K562 (cell line): Measurements from ENCODE around the gene ACAP2. TPM values are rescaled to one million over a fixed set of nuclear protein-coding genes. Genes with fewer than 3 reads are reported as not detected.
A peak's percentile ranks its signal among the peaks of the same experiment; 100 is the strongest.

Source experiments
- E2F8 ChIP-seq: fragments of 450-650 bp; IDR thresholded peaks from 2 replicates; pipeline ENCODE4 v1.7.1; 2018; ENCODE audit warnings: mild to moderate bottlenecking, low read depth; ENCODE audit not compliant: partially characterized antibody
- ESRRB ChIP-seq: fragments of 250-450 bp; sonication (Bioruptor Pico); IDR thresholded peaks from 2 replicates; pipeline ENCODE4 v1.5.0; 2020; ENCODE audit warnings: mild to moderate bottlenecking, moderate library complexity, borderline replicate concordance
- HDAC8 ChIP-seq: fragments of 450-650 bp; IDR thresholded peaks from 2 replicates; pipeline ENCODE4 v1.6.1; 2016; ENCODE audit warnings: mild to moderate bottlenecking, missing genetic modification characterization, moderate library complexity, missing compliant biosample characterization
- HMGN3 ChIP-seq: IDR thresholded peaks from 2 replicates; pipeline ENCODE4 v1.6.1; 2011; ENCODE audit warnings: borderline replicate concordance, low read depth, mild to moderate bottlenecking, mixed read lengths, low read length; ENCODE audit not compliant: insufficient read length; ENCODE audit errors: extremely low read depth
- JUND ChIP-seq, 2 experiments: IDR thresholded peaks; 2 replicates in 1 of 2; 3 replicates in 1 of 2; pipeline ENCODE4 v1.6.1; 2011; ENCODE audit warnings: borderline replicate concordance in 2 of 2, low read depth in 2 of 2, low read length in 2 of 2, improper control_type of control experiment in 1 of 2, missing biosample characterization in 1 of 2, missing genetic modification characterization in 1 of 2, missing genetic modification reagents in 1 of 2
- MTA1 ChIP-seq: fragments of 450-650 bp; IDR thresholded peaks from 2 replicates; pipeline ENCODE4 v1.6.1; 2017; ENCODE audit warnings: borderline replicate concordance
- TRIM24 ChIP-seq, 2 experiments: fragments of 450-650 bp; IDR thresholded peaks; 2 replicates each; pipeline ENCODE4 v1.6.1; 2016
- ZNF316 ChIP-seq: fragments of 450-650 bp; IDR thresholded peaks from 2 replicates; pipeline ENCODE4 v1.6.1; 2016
- polyA plus RNA-seq, 8 experiments: library from polyadenylated mRNA; depleted of rRNA in 4 of 8; stranded (reverse) in 5 of 8; unstranded in 3 of 8; fragments of >200 nt; fragmentation: Nextera tagmentation in 2 of 8; fragmentation: Illumina TruSeq in 1 of 8; extraction: Ambion mirVana in 2 of 8; extraction: Trizol in 1 of 8; gene quantifications; 2 replicates each; pipeline versions ENCODE4 v1.2.1 to v1.2.3, GENCODE V29; 2011 to 2014; ENCODE audit warnings: inconsistent platforms in 1 of 8, missing spikeins in 1 of 8
- total RNA-seq, 7 experiments: library from RNA; depleted of rRNA in 6 of 7; stranded (reverse); fragments of >200 nt in 6 of 7; fragmentation: Illumina TruSeq in 2 of 7; extraction: Trizol in 2 of 7; gene quantifications; 2 replicates each; pipeline versions ENCODE4 v1.2.1 to v1.2.3, GENCODE V29; 2011 to 2021; ENCODE audit warnings: low replicate concordance in 1 of 7
- TF ChIP-seq, protein P1 (sequence below), 2 experiments: fragments of 450-650 bp; formaldehyde crosslinking in 1 of 2; IDR thresholded peaks; 2 replicates each; pipeline versions ENCODE4 v1.4.0 to v1.6.1; 2014 to 2020; ENCODE audit warnings: mild to moderate bottlenecking in 2 of 2, borderline replicate concordance in 1 of 2, low read depth in 1 of 2
- TF ChIP-seq, protein P2 (sequence below): fragments of 450-650 bp; IDR thresholded peaks from one replicate; pipeline ENCODE4 v1.6.1; 2018; ENCODE audit warnings: mild to moderate bottlenecking, moderate library complexity; ENCODE audit not compliant: partially characterized antibody
- TF ChIP-seq, protein P3 (sequence below): fragments of 250-450 bp; sonication (Bioruptor Pico); IDR thresholded peaks from 2 replicates; pipeline ENCODE4 v1.8.0; 2021; ENCODE audit warnings: moderate library complexity, mild to moderate bottlenecking, inconsistent platforms

ACAP2 gene
- total and polyA plus RNA-seq, 9 of the 15 experiments (the other 6 are each of a cell fraction or from before 2014, with no cell fraction given), result 10.6 to 52.7 (median 34.4) TPM

DNA sequence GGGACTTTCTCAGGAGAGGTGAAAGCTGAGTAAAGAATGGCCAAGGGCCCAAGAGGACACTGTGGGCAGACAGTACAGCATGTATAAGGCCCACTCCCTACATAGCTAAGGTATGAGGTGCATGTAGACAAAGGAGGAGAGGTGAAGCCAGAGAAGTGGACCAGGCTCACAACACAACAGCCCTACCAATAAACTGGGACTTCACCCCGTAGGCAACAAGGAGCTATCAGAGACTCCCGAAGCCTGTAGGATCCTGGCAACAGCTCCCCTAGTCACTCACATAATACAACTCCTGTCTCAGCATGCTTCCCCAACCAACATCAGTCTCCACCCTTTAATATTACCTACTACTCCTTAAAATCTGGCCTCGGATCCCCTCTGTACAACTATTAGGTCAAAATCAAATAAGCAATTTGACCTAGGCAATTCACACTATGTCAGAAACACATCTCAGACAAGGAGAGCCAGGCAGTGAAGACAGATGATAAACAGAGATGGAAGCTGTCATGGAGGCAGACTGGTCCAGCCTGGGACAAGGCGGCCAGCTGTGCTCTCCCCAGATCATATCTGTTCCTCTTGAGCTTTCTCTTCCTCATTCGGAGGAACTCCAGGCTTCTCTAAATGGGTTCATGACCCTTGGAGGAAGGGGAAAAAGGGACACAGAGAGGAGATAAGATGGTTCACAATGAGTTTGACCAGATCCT, 173.3 kb downstream of the ACAP2 start (continued):
- TF ChIP-seq HMGN3 (no peak), TRIM24 (IDR thresholded peaks at IDR 0.05) (no peak; a peak in 1 of 4 replicates), JUND (IDR thresholded peaks at IDR 0.05; ENCODE audit: borderline replicate concordance, low read depth, low read length) (no peak), JUND (tag; IDR thresholded peaks at IDR 0.05; ENCODE audit: borderline replicate concordance, low read depth, low read length) (peak; percentile 61; the same call in 1 of the 3 replicates), HDAC8 (no peak), MTA1 (peak; percentile 52; the same call in 1 of the 2 replicates), E2F8 (peak; percentile 33), ESRRB (CRISPR knock-in tag) (no peak), ZNF316 (no peak)
- TF ChIP-seq, protein P1, sequence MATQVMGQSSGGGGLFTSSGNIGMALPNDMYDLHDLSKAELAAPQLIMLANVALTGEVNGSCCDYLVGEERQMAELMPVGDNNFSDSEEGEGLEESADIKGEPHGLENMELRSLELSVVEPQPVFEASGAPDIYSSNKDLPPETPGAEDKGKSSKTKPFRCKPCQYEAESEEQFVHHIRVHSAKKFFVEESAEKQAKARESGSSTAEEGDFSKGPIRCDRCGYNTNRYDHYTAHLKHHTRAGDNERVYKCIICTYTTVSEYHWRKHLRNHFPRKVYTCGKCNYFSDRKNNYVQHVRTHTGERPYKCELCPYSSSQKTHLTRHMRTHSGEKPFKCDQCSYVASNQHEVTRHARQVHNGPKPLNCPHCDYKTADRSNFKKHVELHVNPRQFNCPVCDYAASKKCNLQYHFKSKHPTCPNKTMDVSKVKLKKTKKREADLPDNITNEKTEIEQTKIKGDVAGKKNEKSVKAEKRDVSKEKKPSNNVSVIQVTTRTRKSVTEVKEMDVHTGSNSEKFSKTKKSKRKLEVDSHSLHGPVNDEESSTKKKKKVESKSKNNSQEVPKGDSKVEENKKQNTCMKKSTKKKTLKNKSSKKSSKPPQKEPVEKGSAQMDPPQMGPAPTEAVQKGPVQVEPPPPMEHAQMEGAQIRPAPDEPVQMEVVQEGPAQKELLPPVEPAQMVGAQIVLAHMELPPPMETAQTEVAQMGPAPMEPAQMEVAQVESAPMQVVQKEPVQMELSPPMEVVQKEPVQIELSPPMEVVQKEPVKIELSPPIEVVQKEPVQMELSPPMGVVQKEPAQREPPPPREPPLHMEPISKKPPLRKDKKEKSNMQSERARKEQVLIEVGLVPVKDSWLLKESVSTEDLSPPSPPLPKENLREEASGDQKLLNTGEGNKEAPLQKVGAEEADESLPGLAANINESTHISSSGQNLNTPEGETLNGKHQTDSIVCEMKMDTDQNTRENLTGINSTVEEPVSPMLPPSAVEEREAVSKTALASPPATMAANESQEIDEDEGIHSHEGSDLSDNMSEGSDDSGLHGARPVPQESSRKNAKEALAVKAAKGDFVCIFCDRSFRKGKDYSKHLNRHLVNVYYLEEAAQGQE (IDR thresholded peaks at IDR 0.05; ENCODE audit: borderline replicate concordance), result peak; percentile 73
- TF ChIP-seq, protein P1 (CRISPR knock-in tag; IDR thresholded peaks at IDR 0.05; ENCODE audit: low read depth), result no peak
- TF ChIP-seq, protein P2, sequence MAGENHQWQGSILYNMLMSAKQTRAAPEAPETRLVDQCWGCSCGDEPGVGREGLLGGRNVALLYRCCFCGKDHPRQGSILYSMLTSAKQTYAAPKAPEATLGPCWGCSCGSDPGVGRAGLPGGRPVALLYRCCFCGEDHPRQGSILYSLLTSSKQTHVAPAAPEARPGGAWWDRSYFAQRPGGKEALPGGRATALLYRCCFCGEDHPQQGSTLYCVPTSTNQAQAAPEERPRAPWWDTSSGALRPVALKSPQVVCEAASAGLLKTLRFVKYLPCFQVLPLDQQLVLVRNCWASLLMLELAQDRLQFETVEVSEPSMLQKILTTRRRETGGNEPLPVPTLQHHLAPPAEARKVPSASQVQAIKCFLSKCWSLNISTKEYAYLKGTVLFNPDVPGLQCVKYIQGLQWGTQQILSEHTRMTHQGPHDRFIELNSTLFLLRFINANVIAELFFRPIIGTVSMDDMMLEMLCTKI, result no peak
- TF ChIP-seq, protein P3, sequence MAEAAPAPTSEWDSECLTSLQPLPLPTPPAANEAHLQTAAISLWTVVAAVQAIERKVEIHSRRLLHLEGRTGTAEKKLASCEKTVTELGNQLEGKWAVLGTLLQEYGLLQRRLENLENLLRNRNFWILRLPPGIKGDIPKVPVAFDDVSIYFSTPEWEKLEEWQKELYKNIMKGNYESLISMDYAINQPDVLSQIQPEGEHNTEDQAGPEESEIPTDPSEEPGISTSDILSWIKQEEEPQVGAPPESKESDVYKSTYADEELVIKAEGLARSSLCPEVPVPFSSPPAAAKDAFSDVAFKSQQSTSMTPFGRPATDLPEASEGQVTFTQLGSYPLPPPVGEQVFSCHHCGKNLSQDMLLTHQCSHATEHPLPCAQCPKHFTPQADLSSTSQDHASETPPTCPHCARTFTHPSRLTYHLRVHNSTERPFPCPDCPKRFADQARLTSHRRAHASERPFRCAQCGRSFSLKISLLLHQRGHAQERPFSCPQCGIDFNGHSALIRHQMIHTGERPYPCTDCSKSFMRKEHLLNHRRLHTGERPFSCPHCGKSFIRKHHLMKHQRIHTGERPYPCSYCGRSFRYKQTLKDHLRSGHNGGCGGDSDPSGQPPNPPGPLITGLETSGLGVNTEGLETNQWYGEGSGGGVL (CRISPR knock-in tag), result no peak
